CD4-positive, alpha-beta T cell treated with Interferon gamma for 1 hour (primary cell): ENCODE results near the gene CAMTA1.

Source experiments
- DNase-seq: peaks from one replicate; pipeline ENCODE4 v3.0.0-alpha.2; 2020

The CAMTA1 gene

GRCh38 chr1:7278827-7279765, 493.8 kb downstream of the CAMTA1 start:
- DNase-seq: no peak

GRCh38 chr1:7279769-7280168, 494.5 kb downstream of the CAMTA1 start:
- no peak for DNase-seq

- DNase-seq: no peak
Observed at GRCh38 chr1:7280347-7280960, 495.2 kb downstream of the CAMTA1 start.

- DNase-seq: no peak
Observed at GRCh38 chr1:7281821-7282220, 496.6 kb downstream of the CAMTA1 start.

- no peak for DNase-seq
Observed at GRCh38 chr1:7284839-7285435, 499.7 kb downstream of the CAMTA1 start.

- no peak for DNase-seq
Observed at GRCh38 chr1:7285856-7286454, 500.7 kb downstream of the CAMTA1 start.

GRCh38 chr1:7287013-7287412, 501.8 kb downstream of the CAMTA1 start:
- DNase-seq: no peak

GRCh38 chr1:7288992-7289391, 503.7 kb downstream of the CAMTA1 start:
- DNase-seq: no peak

- no peak for DNase-seq
Observed at GRCh38 chr1:7289694-7290093, 504.4 kb downstream of the CAMTA1 start.

- DNase-seq: no peak
Observed at GRCh38 chr1:7290971-7291970, 506.0 kb downstream of the CAMTA1 start.

- DNase-seq: no peak
Observed at GRCh38 chr1:7292036-7292681, 506.9 kb downstream of the CAMTA1 start.

GRCh38 chr1:7292714-7293419, 507.6 kb downstream of the CAMTA1 start:
- no peak for DNase-seq

GRCh38 chr1:7293702-7294629, 508.7 kb downstream of the CAMTA1 start:
- no peak for DNase-seq

GRCh38 chr1:7294636-7295035, 509.4 kb downstream of the CAMTA1 start:
- no peak for DNase-seq

GRCh38 chr1:7295946-7296345, 510.7 kb downstream of the CAMTA1 start:
- DNase-seq: no peak

GRCh38 chr1:7296968-7297367, 511.7 kb downstream of the CAMTA1 start:
- no peak for DNase-seq

- DNase-seq: no peak
Observed at GRCh38 chr1:7298145-7298544, 512.9 kb downstream of the CAMTA1 start.

GRCh38 chr1:7298749-7299151, 513.5 kb downstream of the CAMTA1 start:
- DNase-seq: no peak

GRCh38 chr1:7299329-7299799, 514.1 kb downstream of the CAMTA1 start:
- no peak for DNase-seq

GRCh38 chr1:7299994-7300393, 514.7 kb downstream of the CAMTA1 start:
- DNase-seq: no peak
